Right renal cortex interstitium (tissue), 3 donors: ENCODE results near the gene PRDM8. TPM values are rescaled to one million over a fixed set of nuclear protein-coding genes. Genes with fewer than 3 reads are reported as not detected.

ENCODE experiments used
- DNase-seq, 3 donors: peaks; one replicate each; pipeline ENCODE4 v3.0.0-alpha.2; 2013; ENCODE audit warnings: low read depth in 3 of 3, low spot score in 2 of 3
- polyA plus RNA-seq, 3 donors: library from polyadenylated mRNA; unstranded; fragments of 120-200 nt; gene quantifications; one replicate each; pipeline ENCODE4 v1.2.1, GENCODE V29; 2013; ENCODE audit not compliant: insufficient read length in 3 of 3

PRDM8 gene
- polyA plus RNA-seq, 3 donors, result 1.3 to 1.8 (median 1.3) TPM

GRCh38 chr4:80183250-80184052, 13.9 kb upstream of the PRDM8 start:
- DNase-seq, result no peak

- DNase-seq, result no peak
Measured at GRCh38 chr4:80184053-80184824, 13.1 kb upstream of the PRDM8 start.

- no peak for DNase-seq
Measured at GRCh38 chr4:80184825-80185756, 12.2 kb upstream of the PRDM8 start.

GRCh38 chr4:80185787-80186548, 11.3 kb upstream of the PRDM8 start:
- DNase-seq, result no peak

GRCh38 chr4:80186676-80187075, 10.6 kb upstream of the PRDM8 start:
- no peak for DNase-seq

GRCh38 chr4:80187677-80188076, 9.6 kb upstream of the PRDM8 start:
- DNase-seq, result no peak

GRCh38 chr4:80188457-80188800, 8.9 kb upstream of the PRDM8 start:
- no peak for DNase-seq

- no peak for DNase-seq
Measured at GRCh38 chr4:80188801-80189458, 8.4 kb upstream of the PRDM8 start.

- no peak for DNase-seq
Measured at GRCh38 chr4:80189581-80189955, 7.7 kb upstream of the PRDM8 start.

- DNase-seq, result no peak
Measured at GRCh38 chr4:80189956-80190677, 7.2 kb upstream of the PRDM8 start.

GRCh38 chr4:80192252-80192866, 4.9 kb upstream of the PRDM8 start:
- DNase-seq, result no peak

- DNase-seq, result no peak
Measured at GRCh38 chr4:80192937-80193336, 4.4 kb upstream of the PRDM8 start.

- no peak for DNase-seq
Measured at GRCh38 chr4:80195441-80196140, 1.7 kb upstream of the PRDM8 start.

- DNase-seq, result no peak
Measured at GRCh38 chr4:80196259-80196921, 913 bp upstream of the PRDM8 start.

GRCh38 chr4:80197601-80198440, 518 bp downstream of the PRDM8 start:
- no peak for DNase-seq

GRCh38 chr4:80198441-80198837, 1.1 kb downstream of the PRDM8 start:
- no peak for DNase-seq
